ENCODE measurements around the gene CGB1. TPM values are rescaled to one million over a fixed set of nuclear protein-coding genes. Genes with fewer than 3 reads are reported as not detected.
"Not testable (repeated sequence)": the region's sequence is repeated elsewhere in the genome, so short reads cannot be mapped to it uniquely, and the experiment has no call there.

CGB1 gene
- total RNA-seq, 6 experiments from 2014 or later: 0.38 to 1.0 TPM; not detected in 4

GRCh38 chr19:49084206-49085019 lies 47.7 kb upstream of the CGB1 start:
- TF ChIP-seq CTCF (IDR thresholded peaks at IDR 0.05): no peak
- H3K4me1 Mint-ChIP-seq (ENCODE audit: low read depth): peaks cover 29% of the 10 kb centered on the region
- H3K36me3 Mint-ChIP-seq (ENCODE audit: low read depth): peaks cover 18% of the 10 kb centered on the region
- no peaks in the 10 kb centered on the region for H3K9me3 Mint-ChIP-seq
- peak overlapping the region; percentile 96 for H3K4me3 Mint-ChIP-seq
- H3K27ac Mint-ChIP-seq: peak overlapping the region; percentile 94
- no peak for DNase-seq
- H3K27me3 Mint-ChIP-seq (ENCODE audit: insufficient read depth): peaks cover 2% of the 10 kb centered on the region

GRCh38 chr19:49081273-49081672 lies 44.6 kb upstream of the CGB1 start:
- no peak overlapping the region for H3K27ac Mint-ChIP-seq
- H3K36me3 Mint-ChIP-seq (ENCODE audit: low read depth): peaks cover 6% of the 10 kb centered on the region
- H3K4me1 Mint-ChIP-seq (ENCODE audit: low read depth): peaks cover 11% of the 10 kb centered on the region
- H3K4me3 Mint-ChIP-seq: no peak overlapping the region
- TF ChIP-seq CTCF (IDR thresholded peaks at IDR 0.05): no peak
- H3K9me3 Mint-ChIP-seq: no peaks in the 10 kb centered on the region
- H3K27me3 Mint-ChIP-seq (ENCODE audit: insufficient read depth): peaks cover 2% of the 10 kb centered on the region
- no peak for DNase-seq

GRCh38 chr19:49080392-49080791 lies 43.7 kb upstream of the CGB1 start:
- no peaks in the 10 kb centered on the region for H3K9me3 Mint-ChIP-seq

GRCh38 chr19:49074869-49075268 lies 38.2 kb upstream of the CGB1 start:
- peaks cover 16% of the 10 kb centered on the region for H3K36me3 Mint-ChIP-seq (ENCODE audit: low read depth)
- peak; percentile 77 for TF ChIP-seq CTCF (IDR thresholded peaks at IDR 0.05)
- not testable (repeated sequence) for H3K4me3 Mint-ChIP-seq

More at GRCh38 chr19:49080392-49080791, 43.7 kb upstream of the CGB1 start:
- H3K4me1 Mint-ChIP-seq (ENCODE audit: low read depth): peaks cover 10% of the 10 kb centered on the region
- TF ChIP-seq CTCF (IDR thresholded peaks at IDR 0.05): no peak
- H3K36me3 Mint-ChIP-seq (ENCODE audit: low read depth): no peaks in the 10 kb centered on the region
- H3K27me3 Mint-ChIP-seq (ENCODE audit: insufficient read depth): peaks cover 2% of the 10 kb centered on the region; the same call in 1 of the 2 replicates
- H3K27ac Mint-ChIP-seq: no peak overlapping the region
- no peak overlapping the region for H3K4me3 Mint-ChIP-seq
- DNase-seq: no peak

GRCh38 chr19:49073514-49074378 lies 37.1 kb upstream of the CGB1 start:
- Mint-ChIP-seq H3K9me3 (peaks cover 23% of the 10 kb centered on the region), H3K27me3 (ENCODE audit: insufficient read depth) (peaks cover 19% of the 10 kb centered on the region), H3K4me3 (peak overlapping the region; percentile 78; the same call in 1 of the 2 replicates), H3K27ac (no peak overlapping the region), H3K4me1 (ENCODE audit: low read depth) (peaks cover 27% of the 10 kb centered on the region), H3K36me3 (ENCODE audit: low read depth) (peaks cover 27% of the 10 kb centered on the region)
- peak; percentile 49 for TF ChIP-seq CTCF (IDR thresholded peaks at IDR 0.05)
- DNase-seq: no peak

More at GRCh38 chr19:49074869-49075268, 38.2 kb upstream of the CGB1 start:
- peaks cover 12% of the 10 kb centered on the region; the same call in 1 of the 2 replicates for H3K9me3 Mint-ChIP-seq
- peaks cover 16% of the 10 kb centered on the region for H3K4me1 Mint-ChIP-seq (ENCODE audit: low read depth)
- peaks cover 19% of the 10 kb centered on the region for H3K27me3 Mint-ChIP-seq (ENCODE audit: insufficient read depth)
- not testable (repeated sequence) for H3K27ac Mint-ChIP-seq
- peak; percentile 44 for DNase-seq
